ENCODE data around the gene TMEM106A. TPM values are rescaled to one million over a fixed set of nuclear protein-coding genes. Genes with fewer than 3 reads are reported as not detected.

TMEM106A gene
- total and polyA plus RNA-seq, 2 of the 13 experiments (the other 11 are each of a cell fraction or from before 2014, with no cell fraction given) = 16.9 to 35.9 TPM

DNA sequence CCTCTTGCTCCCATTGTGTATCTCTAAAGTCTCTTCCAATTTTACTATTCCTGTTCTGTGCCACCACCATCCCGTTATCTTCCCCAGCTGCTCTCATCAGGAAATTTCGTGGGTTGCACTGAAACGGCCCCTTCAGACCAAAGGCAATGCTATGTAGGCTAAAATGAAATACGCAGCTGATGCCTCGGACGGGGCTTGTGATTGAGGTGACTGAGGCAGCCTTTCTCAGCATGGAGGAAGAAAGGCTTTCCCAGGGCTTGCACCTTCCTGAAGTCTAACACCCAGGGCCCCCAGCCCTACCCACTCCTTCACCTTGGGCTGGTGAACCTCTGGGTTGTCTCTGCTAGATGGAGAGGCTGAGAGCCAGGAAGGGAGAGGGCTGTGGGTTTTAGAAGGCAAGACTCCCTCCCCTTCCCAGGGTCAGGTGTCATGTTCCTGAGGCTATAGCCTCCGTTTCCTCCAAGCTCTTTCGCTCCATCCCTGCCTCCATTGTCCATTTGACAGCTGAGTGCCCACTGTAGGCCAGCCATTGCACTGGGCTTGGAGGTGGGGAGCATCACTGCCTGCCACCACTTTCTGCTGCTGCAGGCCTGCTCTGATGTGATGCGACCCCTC is 8.9 kb downstream of the TMEM106A start:
- 95% methylated on average over 9 of the region's 9 CpGs for WGBS (ENCODE audit: low lambda C conversion rate)
- Histone ChIP-seq H3K4me1 (ENCODE audit: insufficient read depth, low read length) (peaks cover 41% of the 10 kb centered on the region), H3K27me3 (ENCODE audit: control insufficient read depth in 1 of 2, insufficient read depth in 2 of 2, low read length in 2 of 2) (no peaks in the 10 kb centered on the region), H3K36me3 (replicated peaks in 1 of 2; ENCODE audit: control insufficient read depth in 1 of 2, insufficient read depth in 2 of 2, low read length in 2 of 2) (peaks cover 20 to 52% of the 10 kb centered on the region in 2 experiments), H3K4me2 (ENCODE audit: low read depth, low read length) (no peak overlapping the region), H3K4me3 (replicated peaks in 1 of 3; ENCODE audit: insufficient read depth in 1 of 3, low read depth in 2 of 3, low read length in 3 of 3) (no peak overlapping the region), H3K79me2 (ENCODE audit: insufficient read depth, low read length) (no peaks in the 10 kb centered on the region), H3K9ac (ENCODE audit: insufficient read depth, low read depth, low read length) (no peak overlapping the region), H2AFZ (ENCODE audit: low read length) (no peak overlapping the region), H4K20me1 (ENCODE audit: insufficient read depth, low read length) (no peaks in the 10 kb centered on the region), H3K27ac (ENCODE audit: extremely low read length, insufficient read depth, low read length) (no peak overlapping the region), H3K9me3 (ENCODE audit: low read length) (no peaks in the 10 kb centered on the region)
- in situ Hi-C loops (cut with HindIII; ENCODE audit: extremely low pct_ligation_motif_present, low pct_unique_long_range_greater_than_20kb) (no loop called here), intact Hi-C loops (cut with micrococcal nuclease; ENCODE audit: unreplicated experiment) (no loop called here)
- ChIA-PET POLR2A (interaction anchor here (1.6 to 5.7 kb wide), 3 partner anchors 9 to 97 kb away, joined by 3 to 177 read pairs (median 8); partner anchors contain the start of genes NBR1 and TMEM106A), CTCF (ENCODE audit: low intra/inter-chr PET ratio, low total read pairs) (no interaction called here)
- BruUV-seq (replicated peaks) = no TSS peak
- DNase-seq (ENCODE audit: low spot score) = no peak
- no peak for ATAC-seq
- FAIRE-seq = no peak
- TF ChIP-seq KLF9 (CRISPR knock-in tag; IDR thresholded peaks at IDR 0.05; ENCODE audit: low read depth) (no peak), NAIF1 (CRISPR knock-in tag; IDR thresholded peaks at IDR 0.05; ENCODE audit: borderline replicate concordance) (no peak), AHR (CRISPR knock-in tag; IDR thresholded peaks at IDR 0.05) (no peak), SMARCE1 (IDR thresholded peaks at IDR 0.05; ENCODE audit: borderline replicate concordance) (no peak), ZBTB21 (CRISPR knock-in tag; IDR thresholded peaks at IDR 0.05) (no peak), NR2F6 (IDR thresholded peaks at IDR 0.05) (no peak), NR2F6 (CRISPR knock-in tag; IDR thresholded peaks at IDR 0.05) (no peak), HMG20A (CRISPR knock-in tag; IDR thresholded peaks at IDR 0.05; ENCODE audit: borderline replicate concordance) (no peak), ZNF891 (CRISPR knock-in tag; IDR thresholded peaks at IDR 0.05) (no peak), MIER3 (CRISPR knock-in tag; IDR thresholded peaks at IDR 0.05; ENCODE audit: borderline replicate concordance) (no peak), TFE3 (CRISPR knock-in tag; IDR thresholded peaks at IDR 0.05) (no peak), ZNF460 (CRISPR knock-in tag; IDR thresholded peaks at IDR 0.05; ENCODE audit: borderline replicate concordance) (no peak), POLR2AphosphoS5 (IDR thresholded peaks at IDR 0.05; ENCODE audit: low read depth, low read length) (0 out of 2 replicates have a peak, but pooled peaks have one; percentile 22), PAF1 (CRISPR knock-in tag; IDR thresholded peaks at IDR 0.05) (0 out of 2 replicates have a peak, but pooled peaks have one; percentile 46), MAX (IDR thresholded peaks at IDR 0.05) (no peak), ZNF687 (CRISPR knock-in tag; IDR thresholded peaks at IDR 0.05) (peak; percentile 33; the same call in 1 of the 2 replicates), ARNT (IDR thresholded peaks at IDR 0.05) (no peak), DPF2 (CRISPR knock-in tag; IDR thresholded peaks at IDR 0.05; ENCODE audit: borderline replicate concordance, low read depth) (no peak), ZNF549 (CRISPR knock-in tag; IDR thresholded peaks at IDR 0.05) (no peak), PRMT3 (CRISPR knock-in tag; IDR thresholded peaks at IDR 0.05; ENCODE audit: borderline replicate concordance, low read depth) (0 out of 2 replicates have a peak, but pooled peaks have one; percentile 18)
- TF ChIP-seq, protein P1, sequence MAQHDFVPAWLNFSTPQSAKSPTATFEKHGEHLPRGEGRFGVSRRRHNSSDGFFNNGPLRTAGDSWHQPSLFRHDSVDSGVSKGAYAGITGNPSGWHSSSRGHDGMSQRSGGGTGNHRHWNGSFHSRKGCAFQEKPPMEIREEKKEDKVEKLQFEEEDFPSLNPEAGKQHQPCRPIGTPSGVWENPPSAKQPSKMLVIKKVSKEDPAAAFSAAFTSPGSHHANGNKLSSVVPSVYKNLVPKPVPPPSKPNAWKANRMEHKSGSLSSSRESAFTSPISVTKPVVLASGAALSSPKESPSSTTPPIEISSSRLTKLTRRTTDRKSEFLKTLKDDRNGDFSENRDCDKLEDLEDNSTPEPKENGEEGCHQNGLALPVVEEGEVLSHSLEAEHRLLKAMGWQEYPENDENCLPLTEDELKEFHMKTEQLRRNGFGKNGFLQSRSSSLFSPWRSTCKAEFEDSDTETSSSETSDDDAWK (CRISPR knock-in tag; IDR thresholded peaks at IDR 0.05) = no peak

All from HepG2 (cell line).